ENCODE data around the gene SLC4A5. TPM values are rescaled to one million over a fixed set of nuclear protein-coding genes. Genes with fewer than 3 reads are reported as not detected.

Gene SLC4A5
- total RNA-seq, 1 experiment from 2014 or later: 1.8 TPM

- Histone ChIP-seq H3K9me3 (ENCODE audit: low read depth, low read length, poor library complexity, severe bottlenecking) (no peaks in the 10 kb centered on the region), H3K36me3 (ENCODE audit: insufficient read depth, low read length, poor library complexity, severe bottlenecking) (no peaks in the 10 kb centered on the region), H3K27me3 (replicated peaks; ENCODE audit: insufficient read depth, low read depth, low read length, poor library complexity) (no peaks in the 10 kb centered on the region), H3K4me1 (ENCODE audit: insufficient read depth, low read length, poor library complexity, severe bottlenecking) (peaks cover 9% of the 10 kb centered on the region), H3K27ac (ENCODE audit: low read depth, low read length, poor library complexity, severe bottlenecking) (no peak overlapping the region), H3K4me3 (ENCODE audit: low read depth, low read length, poor library complexity, severe bottlenecking) (no peak overlapping the region)
- BruUV-seq (replicated peaks): no TSS peak
- TF ChIP-seq EZH2 (IDR thresholded peaks at IDR 0.05; ENCODE audit: borderline replicate concordance, low read depth, low read length, poor library complexity, severe bottlenecking): no peak
- TF ChIP-seq CTCF (conservative IDR thresholded peaks at IDR 0.05; ENCODE audit: low read depth, low read length): no peak
- CTCF ChIA-PET: no interaction called here
- DNase-seq (ENCODE audit: low spot score): no peak
- intact Hi-C loops (cut with micrococcal nuclease; ENCODE audit: unreplicated experiment): no loop called here
- POLR2A ChIA-PET (ENCODE audit: low non-redundant PET): no interaction called here
These were observed 42.2 kb upstream of the SLC4A5 start for GRCh38 chr2:74385396-74385795.

GRCh38 chr2:74384051-74384450 is 40.8 kb upstream of the SLC4A5 start:
- no peaks in the 10 kb centered on the region for H3K9me3 ChIP-seq (ENCODE audit: low read depth, low read length, poor library complexity, severe bottlenecking)
- peaks cover 11% of the 10 kb centered on the region for H3K4me1 ChIP-seq (ENCODE audit: insufficient read depth, low read length, poor library complexity, severe bottlenecking)
- H3K27me3 ChIP-seq (replicated peaks; ENCODE audit: insufficient read depth, low read depth, low read length, poor library complexity): no peaks in the 10 kb centered on the region
- H3K27ac ChIP-seq (ENCODE audit: low read depth, low read length, poor library complexity, severe bottlenecking): no peak overlapping the region
- intact Hi-C loops (cut with micrococcal nuclease; ENCODE audit: unreplicated experiment): no loop called here
- H3K36me3 ChIP-seq (ENCODE audit: insufficient read depth, low read length, poor library complexity, severe bottlenecking): no peaks in the 10 kb centered on the region
- BruUV-seq (replicated peaks): no TSS peak
- ChIA-PET CTCF (no interaction called here), POLR2A (ENCODE audit: low non-redundant PET) (no interaction called here)
- H3K4me3 ChIP-seq (ENCODE audit: low read depth, low read length, poor library complexity, severe bottlenecking): no peak overlapping the region
- DNase-seq (ENCODE audit: low spot score): no peak
- TF ChIP-seq CTCF (conservative IDR thresholded peaks at IDR 0.05; ENCODE audit: low read depth, low read length): no peak
- TF ChIP-seq EZH2 (IDR thresholded peaks at IDR 0.05; ENCODE audit: borderline replicate concordance, low read depth, low read length, poor library complexity, severe bottlenecking): no peak

- Histone ChIP-seq H3K27ac (ENCODE audit: low read depth, low read length, poor library complexity, severe bottlenecking) (no peak overlapping the region), H3K4me3 (ENCODE audit: low read depth, low read length, poor library complexity, severe bottlenecking) (no peak overlapping the region), H3K27me3 (replicated peaks; ENCODE audit: insufficient read depth, low read depth, low read length, poor library complexity) (no peaks in the 10 kb centered on the region), H3K9me3 (ENCODE audit: low read depth, low read length, poor library complexity, severe bottlenecking) (no peaks in the 10 kb centered on the region), H3K4me1 (ENCODE audit: insufficient read depth, low read length, poor library complexity, severe bottlenecking) (peaks cover 11% of the 10 kb centered on the region), H3K36me3 (ENCODE audit: insufficient read depth, low read length, poor library complexity, severe bottlenecking) (no peaks in the 10 kb centered on the region)
- BruUV-seq (replicated peaks): no TSS peak
- ChIA-PET POLR2A (ENCODE audit: low non-redundant PET) (no interaction called here), CTCF (no interaction called here)
- no peak for TF ChIP-seq CTCF (conservative IDR thresholded peaks at IDR 0.05; ENCODE audit: low read depth, low read length)
- no peak for TF ChIP-seq EZH2 (IDR thresholded peaks at IDR 0.05; ENCODE audit: borderline replicate concordance, low read depth, low read length, poor library complexity, severe bottlenecking)
- DNase-seq (ENCODE audit: low spot score): no peak
- intact Hi-C loops (cut with micrococcal nuclease; ENCODE audit: unreplicated experiment): no loop called here
These were observed 40.0 kb upstream of the SLC4A5 start for GRCh38 chr2:74383254-74383653.

All from A673 (cell line).